Posterior vena cava (tissue), 2 donors: ENCODE measurements around the gene TKTL1. TPM values are rescaled to one million over a fixed set of nuclear protein-coding genes. Genes with fewer than 3 reads are reported as not detected.

Experiments used
- DNase-seq: peaks from one replicate; pipeline ENCODE4 v3.0.0-alpha.2; 2020; ENCODE audit warnings: low spot score
- intact Hi-C, 2 donors: fragments of 100-400 bp; cut with DNase I; formaldehyde crosslinking; loops; one replicate each; pipeline versions ENCODE4 v1.14.1 to v1.14.2; 2022 to 2023
- total RNA-seq, 2 donors: library from RNA; stranded (reverse); fragmentation: NEBNext Ultra II Directional; extraction: Animal tissue kit (Norgen Biotek cat#: 25700); gene quantifications; one replicate each; pipeline ENCODE4 v1.2.1, GENCODE V29; 2021
- donor health status: DM: yes; HTN: yes; CAD: no.
- donor health status: DM: yes; HTN: yes; CAD: no.

TKTL1 gene
- total RNA-seq, 2 donors from 2014 or later = 0.29 to 0.46 TPM

DNA sequence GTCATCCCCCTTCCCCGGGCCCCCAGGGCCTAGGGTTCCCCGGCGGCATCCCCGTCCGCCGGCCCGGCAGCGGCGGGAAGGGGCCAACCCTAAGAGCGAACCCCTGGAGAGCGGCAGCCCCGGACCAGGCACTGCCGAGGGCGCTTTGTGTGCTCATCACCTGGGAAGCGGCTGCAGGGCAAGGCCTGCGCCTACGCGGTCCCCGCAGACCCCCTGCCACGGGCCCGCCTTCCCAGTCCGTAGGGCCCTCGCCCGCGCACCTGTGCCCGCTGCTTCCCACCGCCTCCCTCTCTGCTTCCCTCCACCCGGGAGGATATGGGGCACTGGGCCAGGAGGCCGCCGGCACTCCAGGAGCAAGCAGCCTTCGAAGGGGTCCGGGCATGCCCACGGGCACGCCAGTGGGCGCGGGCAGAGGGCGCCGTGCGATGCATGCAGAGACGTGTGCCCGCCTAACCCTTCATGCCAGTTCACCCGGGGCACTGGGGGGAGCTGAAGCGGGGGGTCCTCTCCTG lies 76.2 kb downstream of the TKTL1 start:
- no peak for DNase-seq
- intact Hi-C loops = no loop called here

GRCh38 chrX:154372612-154373022 lies 77.0 kb downstream of the TKTL1 start:
- no peak for DNase-seq
- intact Hi-C loops = no loop called here

GRCh38 chrX:154373340-154374306 lies 78.0 kb downstream of the TKTL1 start:
- intact Hi-C loops = no loop called here
- DNase-seq = no peak

GRCh38 chrX:154374313-154375155 lies 78.9 kb downstream of the TKTL1 start, which contains the start of gene FLNA:
TSS of gene FLNA (minus strand) at chrX:154374634. CDS start at chrX:154371245, 3,389 bp downstream.
- DNase-seq = no peak
- intact Hi-C loops = no loop called here

GRCh38 chrX:154375156-154375504 lies 79.5 kb downstream of the TKTL1 start:
- intact Hi-C loops = no loop called here
- no peak for DNase-seq

GRCh38 chrX:154376774-154377173 lies 81.2 kb downstream of the TKTL1 start:
- intact Hi-C loops = no loop called here
- DNase-seq = no peak

DNA sequence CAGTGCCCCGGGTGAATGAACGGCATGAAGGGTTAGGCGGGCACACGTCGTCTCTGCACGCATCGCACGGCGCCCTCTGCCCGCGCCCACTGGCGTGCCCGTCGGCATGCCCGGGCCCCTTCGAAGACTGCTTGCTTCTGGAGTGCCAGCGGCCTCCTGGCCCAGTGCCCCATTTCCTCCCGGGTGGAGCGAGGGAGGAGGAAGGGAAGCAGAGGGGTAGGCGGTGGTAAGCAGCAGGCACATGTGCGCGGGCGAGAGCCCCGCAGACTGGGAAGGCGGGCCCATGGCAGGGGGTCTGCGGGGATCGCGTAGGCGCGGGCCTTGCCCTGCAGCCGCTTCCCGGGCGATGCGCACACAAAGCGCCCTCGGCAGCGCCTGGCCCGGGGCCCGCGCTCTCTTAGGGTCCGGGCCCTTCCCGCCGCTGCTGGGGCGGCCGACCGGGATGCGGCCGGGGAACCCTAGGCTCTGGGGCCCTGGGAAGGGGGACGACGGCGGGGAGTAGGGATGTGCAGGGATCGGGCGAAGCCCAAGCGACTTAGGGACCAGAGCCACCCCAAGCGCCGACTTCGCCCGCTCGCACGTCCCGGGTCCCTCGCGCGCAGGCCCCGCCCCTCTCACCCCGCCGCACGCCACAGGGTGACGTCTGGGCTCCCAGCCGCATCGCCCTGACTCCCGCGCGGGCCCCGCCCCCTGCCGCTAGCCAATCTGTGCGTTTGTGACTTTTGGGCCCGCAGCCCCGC lies 82.6 kb downstream of the TKTL1 start:
- DNase-seq = no peak
- intact Hi-C loops = no loop called here

DNA sequence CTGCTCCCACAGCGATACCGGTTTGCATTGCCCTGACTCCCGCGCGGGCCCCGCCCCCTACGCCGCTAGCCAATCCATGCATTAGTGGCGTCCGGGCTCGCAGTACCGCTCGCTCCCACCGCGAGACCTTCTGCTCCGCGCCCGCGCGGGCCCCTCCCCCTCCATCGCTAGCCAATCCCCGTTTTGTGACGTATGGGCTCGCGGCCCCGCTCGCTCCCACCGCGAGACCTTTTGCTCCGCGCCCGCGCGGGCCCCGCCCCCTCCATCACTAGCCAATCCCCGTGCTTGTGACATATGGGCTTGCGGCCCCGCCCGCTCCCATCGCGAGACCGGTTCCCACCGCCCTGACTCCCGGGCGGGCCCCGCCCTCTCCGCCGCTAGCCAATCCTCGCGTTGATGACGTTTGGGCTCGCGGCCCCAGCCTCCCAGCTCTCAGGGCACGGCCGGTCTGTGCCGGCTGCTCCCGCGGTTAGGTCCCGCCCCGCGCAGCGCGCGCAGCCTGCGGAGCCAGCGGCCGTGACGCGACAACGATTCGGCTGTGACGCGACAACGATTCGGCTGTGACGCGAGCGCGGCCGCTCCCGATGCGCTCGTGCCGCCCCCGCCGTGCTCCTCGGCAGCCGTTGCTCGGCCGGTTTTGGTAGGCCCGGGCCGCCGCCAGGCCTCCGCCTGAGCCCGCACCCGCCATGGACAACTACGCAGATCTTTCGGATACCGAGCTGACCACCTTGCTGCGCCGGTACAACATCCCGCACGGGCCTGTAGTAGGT lies 83.4 kb downstream of the TKTL1 start, which contains the start of gene EMD:
Gene EMD, plus strand, starts transcription at position 497 of the 770 bp plus-strand sequence. Its CDS starts 190 bp downstream, at position 687.
- intact Hi-C loops = no loop called here
- peak; percentile 98 for DNase-seq

GRCh38 chrX:154379569-154379951 lies 84.0 kb downstream of the TKTL1 start:
- DNase-seq = no peak
- intact Hi-C loops = no loop called here

Other genes with a start within 250 kb of the TKTL1 start
- 10 to 100 TPM; 53.6 to 55.0 TPM for gene MECP2, start 198.1 kb upstream of the TKTL1 start, total RNA-seq
- not detected for gene OPN1LW, start 151.6 kb upstream of the TKTL1 start, total RNA-seq
- gene OPN1MW, start 113.2 kb upstream of the TKTL1 start, total RNA-seq = not detected
- gene OPN1MW2, start 76.0 kb upstream of the TKTL1 start, total RNA-seq = not detected
- not detected for gene OPN1MW3, start 38.2 kb upstream of the TKTL1 start, total RNA-seq
- gene TEX28, start 671 bp upstream of the TKTL1 start, total RNA-seq = not detected
- gene FLNA, start 78.8 kb downstream of the TKTL1 start, total RNA-seq = 1,000 to 10,000 TPM; 5,571 to 6,731 TPM
- gene EMD, start 83.5 kb downstream of the TKTL1 start, total RNA-seq = 10 to 100 TPM; 61.8 to 67.2 TPM
- gene RPL10, start 102.6 kb downstream of the TKTL1 start, total RNA-seq = 1,000 to 10,000 TPM; 2,294 to 2,387 TPM
- gene DNASE1L1, start 113.5 kb downstream of the TKTL1 start, total RNA-seq = 10 to 100 TPM; 15.9 to 20.0 TPM
- gene TAFAZZIN, start 115.7 kb downstream of the TKTL1 start, total RNA-seq = 10 to 100 TPM; 25.3 to 28.1 TPM
- 10 to 100 TPM; 43.8 to 59.9 TPM for gene ATP6AP1, start 132.9 kb downstream of the TKTL1 start, total RNA-seq
- gene GDI1, start 141.4 kb downstream of the TKTL1 start, total RNA-seq = 100 to 1,000 TPM; 106 to 108 TPM
- gene FAM50A, start 148.3 kb downstream of the TKTL1 start, total RNA-seq = 10 to 100 TPM; 52.7 to 63.3 TPM
- gene PLXNA3, start 162.5 kb downstream of the TKTL1 start, total RNA-seq = 10 to 100 TPM; 23.7 to 31.1 TPM
- 10 to 100 TPM; 10.2 to 15.0 TPM for gene LAGE3, start 183.5 kb downstream of the TKTL1 start, total RNA-seq
- gene UBL4A, start 190.8 kb downstream of the TKTL1 start, total RNA-seq = 10 to 100 TPM; 30.1 TPM
- gene SLC10A3, start 194.8 kb downstream of the TKTL1 start, total RNA-seq = 10 to 100 TPM; 27.4 to 31.3 TPM
- 10 to 100 TPM; 26.1 to 28.6 TPM for gene FAM3A, start 220.4 kb downstream of the TKTL1 start, total RNA-seq